Stimulated activated CD4-positive, alpha-beta T cell treated with anti-CD3 and anti-CD28 coated beads, Interleukin-4, amount 100 ng/mL, for 1 hour (primary cell): ENCODE results near the gene TNFRSF19.
"Not testable (repeated sequence)": the region's sequence is repeated elsewhere in the genome, so short reads cannot be mapped to it uniquely, and the experiment has no call there.

ENCODE experiments used
- DNase-seq: peaks from one replicate; pipeline ENCODE4 v3.0.0-alpha.2; 2020

TNFRSF19 gene, protein sequence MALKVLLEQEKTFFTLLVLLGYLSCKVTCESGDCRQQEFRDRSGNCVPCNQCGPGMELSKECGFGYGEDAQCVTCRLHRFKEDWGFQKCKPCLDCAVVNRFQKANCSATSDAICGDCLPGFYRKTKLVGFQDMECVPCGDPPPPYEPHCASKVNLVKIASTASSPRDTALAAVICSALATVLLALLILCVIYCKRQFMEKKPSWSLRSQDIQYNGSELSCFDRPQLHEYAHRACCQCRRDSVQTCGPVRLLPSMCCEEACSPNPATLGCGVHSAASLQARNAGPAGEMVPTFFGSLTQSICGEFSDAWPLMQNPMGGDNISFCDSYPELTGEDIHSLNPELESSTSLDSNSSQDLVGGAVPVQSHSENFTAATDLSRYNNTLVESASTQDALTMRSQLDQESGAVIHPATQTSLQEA

DNA sequence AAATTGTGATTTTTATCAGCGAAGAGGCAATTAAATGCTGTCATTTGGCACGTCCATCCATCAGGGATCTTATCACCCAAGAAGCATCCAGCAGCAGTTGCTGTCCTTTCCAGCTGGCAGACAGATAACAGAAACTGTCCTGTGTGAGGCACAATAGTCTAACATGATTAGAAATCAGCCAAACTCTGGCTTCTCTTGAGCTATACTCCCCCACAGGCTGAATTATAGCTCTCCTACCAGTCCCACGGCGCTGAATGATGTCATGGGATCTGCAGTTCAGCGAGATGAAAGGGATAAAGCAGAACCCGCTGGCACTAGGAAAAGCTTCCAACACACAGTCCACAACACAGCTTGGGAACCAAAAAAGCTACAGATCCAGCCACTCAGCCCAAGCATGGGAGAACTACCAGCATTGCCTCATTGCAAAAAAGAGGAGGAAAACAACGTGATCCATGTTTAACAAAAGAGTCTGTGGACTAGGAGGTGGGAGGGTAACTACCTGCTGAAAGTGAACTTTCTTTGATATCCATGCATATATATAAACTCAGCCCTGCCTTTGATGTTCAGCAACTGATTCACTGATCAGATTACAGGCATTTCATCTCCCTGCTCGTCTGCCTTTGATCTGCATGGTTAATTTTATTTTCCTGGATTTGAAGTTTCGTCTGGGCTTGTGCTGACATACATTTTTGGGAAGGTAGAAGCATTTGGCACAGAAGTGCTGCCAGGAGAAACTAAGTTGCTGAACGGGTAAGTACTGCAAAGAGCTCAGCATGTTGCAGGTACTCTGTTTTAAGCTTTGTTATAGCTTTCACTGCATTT, at the start of gene TNFRSF19:
TNFRSF19 (plus strand) TSS at position 314 of the 822 bp plus-strand sequence. CDS start 19,772 bp downstream, outside the sequence.
- DNase-seq: no peak

DNA sequence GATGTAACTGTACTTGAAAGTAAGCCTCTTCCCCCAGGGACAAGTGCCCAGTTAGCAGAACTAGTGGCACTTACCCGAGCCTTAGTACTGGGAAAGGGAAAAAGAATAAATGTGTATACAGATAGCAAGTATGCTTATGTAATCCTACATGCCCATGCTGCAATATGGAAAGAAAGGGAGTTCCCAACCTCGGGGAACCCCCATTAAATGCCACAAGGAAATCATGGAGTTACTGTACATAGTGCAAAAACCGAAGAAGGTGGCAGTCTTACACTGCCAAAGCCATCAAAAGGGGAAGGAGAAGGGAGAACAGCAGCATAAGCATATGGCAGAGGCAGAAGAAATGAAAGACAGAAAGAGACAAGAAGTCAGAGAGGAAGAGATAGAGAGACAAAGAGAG, 40.3 kb upstream of the TNFRSF19 start:
- not testable (repeated sequence) for DNase-seq

DNA sequence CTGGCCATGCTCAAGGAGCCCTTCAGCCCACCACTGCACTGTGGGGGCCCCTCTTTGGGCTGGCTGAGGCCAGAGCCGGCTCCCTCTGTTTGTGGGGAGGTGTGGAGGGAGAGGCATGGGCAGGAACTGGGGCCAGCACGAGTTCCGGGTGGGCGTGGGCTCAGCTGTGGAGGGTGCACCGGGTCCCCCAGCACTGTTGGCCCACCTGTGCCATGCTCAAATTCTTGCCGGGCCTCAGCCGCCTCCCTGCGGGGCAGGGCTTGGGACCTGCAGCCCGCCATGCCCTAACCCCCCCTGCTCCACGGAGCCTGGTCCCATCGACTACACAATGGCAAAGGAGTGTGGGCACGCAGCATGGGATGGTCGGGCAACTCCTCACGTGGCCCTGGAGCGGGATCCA, 38.8 kb upstream of the TNFRSF19 start:
- no peak for DNase-seq

DNA sequence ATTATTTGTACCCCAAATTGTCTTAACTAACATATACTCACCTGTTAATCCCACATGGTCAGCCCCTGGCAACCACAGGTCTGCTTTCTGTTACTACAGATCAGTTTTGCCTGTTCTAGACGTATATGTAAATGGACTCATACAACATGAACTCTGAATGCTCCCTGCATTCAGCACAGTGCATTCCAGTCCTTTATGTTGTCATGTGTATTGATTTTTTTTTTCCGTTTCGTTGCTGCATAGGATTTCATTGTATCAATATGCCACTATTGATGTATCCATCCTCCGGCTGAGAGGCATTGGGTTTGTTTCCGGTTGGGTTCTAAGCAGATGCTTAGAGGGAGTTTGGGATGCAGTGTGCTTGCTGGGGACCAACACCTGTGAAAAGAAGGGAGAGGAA, 36.1 kb upstream of the TNFRSF19 start:
- no peak for DNase-seq

DNA sequence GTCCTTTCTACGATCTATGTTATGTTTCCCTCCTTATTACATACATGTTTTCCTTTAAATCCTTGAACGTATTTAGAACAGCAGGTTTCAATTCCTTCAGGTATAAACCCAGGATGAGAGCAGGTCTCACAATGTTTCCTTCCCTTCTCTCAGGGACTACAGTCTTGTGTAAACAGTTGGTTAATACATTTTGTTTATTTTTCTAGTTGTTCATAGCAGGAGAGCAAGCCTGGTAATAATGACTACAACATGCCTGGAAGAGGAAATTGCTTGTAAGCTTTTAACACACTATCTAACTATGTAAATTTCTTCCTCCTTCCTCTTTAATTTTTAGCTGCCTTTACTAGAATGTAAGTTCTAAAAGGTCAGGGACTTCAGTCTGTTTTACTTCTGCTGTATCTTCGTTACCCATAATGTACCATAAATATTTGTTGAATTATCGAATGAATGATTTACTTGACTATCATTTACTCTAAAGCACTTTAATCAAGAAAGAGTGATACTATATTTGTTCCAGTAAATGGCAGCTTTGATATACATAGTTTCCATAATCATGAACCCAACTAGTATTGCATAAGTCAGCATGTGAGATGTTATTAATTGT, 28.9 kb upstream of the TNFRSF19 start:
- DNase-seq: no peak

DNA sequence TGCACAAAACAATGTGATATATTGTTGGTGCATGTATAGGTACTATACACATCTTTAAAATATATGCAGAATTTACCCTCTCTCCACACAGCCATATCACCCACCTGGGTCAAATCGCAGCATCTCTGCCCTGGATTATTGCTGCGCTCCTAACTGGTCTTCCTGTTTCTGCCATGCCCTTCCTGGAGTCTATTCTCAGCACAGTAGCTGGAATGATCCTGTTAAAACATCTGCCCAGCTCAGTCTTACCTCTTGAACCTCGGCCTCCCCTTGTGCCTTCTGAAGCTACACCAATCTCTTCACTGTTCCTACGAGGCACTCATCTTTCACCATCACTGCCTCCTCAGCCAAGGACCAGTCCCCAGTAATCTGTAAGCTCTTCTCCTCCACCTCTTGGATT, 25.5 kb upstream of the TNFRSF19 start:
- no peak for DNase-seq

DNA sequence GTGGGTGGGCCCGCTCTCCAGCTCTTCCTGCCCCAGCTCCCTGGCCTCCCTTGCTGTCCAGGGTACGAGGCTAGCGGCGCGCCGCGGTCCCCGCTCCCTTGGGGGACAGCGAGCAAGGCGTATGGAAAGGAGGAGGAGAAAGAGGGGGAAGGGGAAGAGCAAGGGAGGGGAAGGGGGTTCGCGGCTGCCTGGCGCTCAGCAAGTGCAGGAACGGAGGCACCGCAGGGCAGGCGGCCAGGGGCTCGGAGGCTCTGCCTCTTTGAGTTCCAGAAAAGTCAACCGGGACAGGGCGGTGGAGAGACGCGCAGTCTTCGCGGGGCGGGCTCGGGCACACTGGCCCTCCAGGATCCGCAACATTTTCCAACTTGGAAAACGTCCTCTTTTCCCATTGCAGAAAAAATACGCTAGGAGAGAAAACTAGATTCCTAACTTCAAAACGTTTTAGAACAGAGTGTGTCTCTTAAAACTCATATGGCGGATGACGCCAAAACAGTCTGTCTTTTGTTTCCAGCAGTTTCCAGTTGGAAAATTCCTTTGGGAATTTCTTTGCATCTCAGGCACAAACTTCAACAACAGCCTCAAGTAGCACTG, 23.1 kb upstream of the TNFRSF19 start:
- no peak for DNase-seq

DNA sequence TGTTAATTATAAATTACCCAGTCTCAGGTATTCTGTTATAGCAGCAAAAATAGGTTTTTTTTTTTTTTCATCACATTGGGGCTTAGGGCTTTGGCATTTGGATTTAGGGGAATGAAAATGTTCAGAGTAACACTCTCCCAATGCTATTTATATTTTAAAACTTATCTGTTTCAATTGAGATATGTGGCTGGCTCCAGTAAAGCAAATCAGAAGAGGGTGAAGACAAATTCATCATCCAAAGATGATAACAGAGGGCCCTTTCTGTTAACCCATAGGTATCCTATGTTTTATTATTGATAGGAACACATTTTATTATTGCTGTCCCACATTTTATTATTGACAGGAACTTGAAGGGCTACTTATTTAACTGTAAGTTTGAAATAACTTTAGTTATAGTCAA, 20.5 kb upstream of the TNFRSF19 start:
- no peak for DNase-seq

DNA sequence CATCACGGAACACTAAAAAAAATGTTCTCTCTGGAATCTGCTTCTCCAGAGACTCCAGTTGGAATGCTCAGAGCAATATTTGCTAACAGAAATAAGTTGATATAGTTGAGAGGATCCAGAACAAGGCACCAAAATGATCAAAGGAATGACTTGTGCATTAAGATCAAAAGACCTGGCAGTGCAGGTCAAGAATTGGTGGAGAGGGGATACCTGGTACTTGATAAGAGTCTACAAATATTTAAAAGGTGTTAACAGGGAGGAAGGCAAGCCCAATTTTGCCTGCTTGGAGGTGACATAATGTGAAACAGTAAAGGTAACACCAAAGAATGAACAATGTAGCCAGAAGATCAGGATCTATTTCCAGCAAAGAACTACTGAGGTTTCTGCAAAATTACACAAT, 20.0 kb upstream of the TNFRSF19 start:
- no peak for DNase-seq

DNA sequence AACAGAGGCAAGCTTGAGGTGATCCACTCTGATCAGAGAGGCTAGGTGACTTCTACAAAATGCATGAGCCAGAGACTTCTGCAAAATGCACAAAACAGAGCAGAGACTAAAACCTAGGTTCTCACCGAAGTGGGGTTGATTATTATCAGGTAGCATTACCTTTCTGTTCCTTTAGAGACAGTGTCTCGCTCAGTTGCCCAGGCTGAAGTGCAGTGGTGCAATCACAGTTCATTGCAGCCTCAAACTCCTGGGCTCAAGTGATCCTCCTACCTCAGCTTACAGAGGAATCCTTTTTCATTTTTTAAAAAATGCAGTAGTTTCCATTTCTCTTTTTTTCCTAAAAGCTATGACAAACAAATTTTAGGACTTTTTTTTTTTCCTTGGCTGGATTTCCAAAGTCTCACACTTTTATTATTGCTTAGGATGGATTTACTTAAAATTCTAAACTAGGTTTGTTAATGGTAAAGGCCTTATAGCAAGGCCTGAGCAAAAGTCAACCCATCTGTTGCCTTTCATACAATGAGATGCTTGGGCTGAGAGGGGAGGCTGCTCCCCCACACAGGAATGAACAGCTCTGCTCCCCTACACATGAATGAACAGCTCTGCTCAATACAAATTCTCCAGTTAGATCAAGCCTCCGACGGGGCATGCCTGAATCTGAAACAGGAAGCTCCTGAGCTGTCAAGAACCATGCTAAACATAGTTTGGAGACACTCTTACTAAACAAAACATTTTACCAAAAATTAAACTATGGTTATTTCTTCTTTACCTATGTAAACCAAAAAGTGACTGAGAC, 18.8 kb upstream of the TNFRSF19 start:
- no peak for DNase-seq

DNA sequence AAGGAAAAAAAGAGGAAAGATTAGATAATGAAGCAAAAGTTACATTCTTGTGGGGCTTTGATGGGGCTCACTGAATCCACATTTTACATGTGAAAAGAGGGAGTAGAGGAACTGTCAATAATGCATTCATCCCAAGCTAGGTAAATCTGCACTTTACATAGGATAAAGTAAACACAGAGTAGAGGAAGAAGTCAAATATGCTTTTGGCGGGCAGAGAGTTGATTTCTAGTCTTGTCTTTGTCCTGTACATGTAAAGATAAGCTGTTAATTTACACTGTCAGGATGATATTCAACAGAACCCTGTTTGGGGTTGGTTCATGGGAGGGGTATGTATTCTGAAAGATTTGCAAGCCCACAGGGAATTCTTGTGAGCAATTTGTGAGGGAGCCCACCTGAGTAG, 18.0 kb upstream of the TNFRSF19 start:
- DNase-seq: no peak

DNA sequence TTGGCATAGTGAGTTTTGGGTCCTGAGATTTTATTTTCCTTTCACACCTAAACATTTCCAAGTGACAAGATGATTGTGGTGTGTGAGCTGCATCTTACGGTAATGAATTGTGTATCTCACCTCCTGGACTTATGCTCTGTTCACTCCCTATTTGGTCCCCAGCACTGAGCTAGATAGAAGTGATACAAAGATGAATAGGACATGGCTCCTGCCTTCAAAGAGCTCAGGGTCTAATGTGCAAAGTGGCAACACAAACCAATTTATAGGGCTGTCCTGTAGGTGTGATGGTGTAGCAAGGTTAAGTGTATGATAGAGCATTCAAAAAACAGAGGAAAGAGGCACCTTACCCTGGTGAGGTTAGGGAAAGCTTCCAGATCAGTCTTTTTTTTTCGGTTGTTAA, 17.6 kb upstream of the TNFRSF19 start:
- DNase-seq: no peak

DNA sequence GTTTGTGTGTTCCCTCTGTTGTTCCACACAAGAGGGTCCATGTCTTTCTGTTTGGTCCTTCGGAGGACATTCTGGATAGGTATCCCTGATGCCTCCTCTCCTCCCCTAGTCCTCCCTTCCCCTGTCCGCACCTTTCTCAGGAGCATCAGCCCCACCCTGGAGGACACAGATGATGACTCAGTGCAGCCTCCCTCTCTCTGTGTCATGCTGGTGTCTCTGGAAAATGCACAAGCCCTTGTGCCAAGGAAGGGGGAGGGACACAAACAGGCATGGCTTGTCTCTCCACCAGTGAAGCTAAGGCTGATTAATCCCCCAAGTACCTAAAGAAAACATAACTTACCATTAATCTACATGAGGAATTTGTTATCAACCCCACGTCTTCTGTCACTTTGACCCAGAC, 16.2 kb upstream of the TNFRSF19 start:
- no peak for DNase-seq

DNA sequence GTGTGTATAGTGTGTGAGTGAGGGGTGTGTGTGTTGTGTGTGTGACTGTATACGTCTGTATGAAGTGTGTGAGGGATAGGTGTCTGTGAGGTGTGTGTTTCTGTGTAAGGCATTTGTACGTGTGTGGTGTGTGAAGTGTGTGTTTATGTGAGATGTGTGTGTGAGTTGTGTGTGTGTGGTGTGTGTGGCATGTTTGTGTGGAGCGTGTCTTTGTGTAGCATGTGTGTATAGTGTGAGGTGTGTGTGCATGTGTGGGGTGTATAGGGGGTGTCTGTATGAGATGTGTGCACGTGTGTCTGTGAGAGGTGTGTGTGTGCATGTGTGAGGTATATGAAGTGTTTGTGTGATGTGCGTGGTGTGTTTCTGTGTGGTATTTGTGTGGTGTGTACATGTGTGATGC, 13.2 kb upstream of the TNFRSF19 start:
- no peak for DNase-seq

DNA sequence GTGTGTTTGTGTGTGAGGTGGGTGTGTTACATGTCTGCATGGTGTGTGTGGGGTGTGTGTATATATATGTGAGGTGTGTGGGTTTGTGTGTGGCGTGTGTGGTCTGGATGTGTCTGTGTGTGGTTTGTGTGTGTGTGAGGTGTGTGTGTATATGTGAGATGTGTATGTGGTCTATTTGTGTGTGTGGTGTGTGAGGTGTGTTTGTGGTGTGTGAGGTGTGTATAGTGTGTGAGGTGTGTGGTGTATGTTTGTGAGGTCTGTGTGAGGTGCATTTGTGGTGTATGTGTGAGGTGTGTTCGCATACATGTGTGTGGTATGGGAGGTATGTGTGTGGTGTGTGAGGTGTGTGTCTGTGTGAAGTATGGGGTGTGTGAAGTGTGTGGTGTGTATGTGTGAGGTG, 12.5 kb upstream of the TNFRSF19 start:
- no peak for DNase-seq

DNA sequence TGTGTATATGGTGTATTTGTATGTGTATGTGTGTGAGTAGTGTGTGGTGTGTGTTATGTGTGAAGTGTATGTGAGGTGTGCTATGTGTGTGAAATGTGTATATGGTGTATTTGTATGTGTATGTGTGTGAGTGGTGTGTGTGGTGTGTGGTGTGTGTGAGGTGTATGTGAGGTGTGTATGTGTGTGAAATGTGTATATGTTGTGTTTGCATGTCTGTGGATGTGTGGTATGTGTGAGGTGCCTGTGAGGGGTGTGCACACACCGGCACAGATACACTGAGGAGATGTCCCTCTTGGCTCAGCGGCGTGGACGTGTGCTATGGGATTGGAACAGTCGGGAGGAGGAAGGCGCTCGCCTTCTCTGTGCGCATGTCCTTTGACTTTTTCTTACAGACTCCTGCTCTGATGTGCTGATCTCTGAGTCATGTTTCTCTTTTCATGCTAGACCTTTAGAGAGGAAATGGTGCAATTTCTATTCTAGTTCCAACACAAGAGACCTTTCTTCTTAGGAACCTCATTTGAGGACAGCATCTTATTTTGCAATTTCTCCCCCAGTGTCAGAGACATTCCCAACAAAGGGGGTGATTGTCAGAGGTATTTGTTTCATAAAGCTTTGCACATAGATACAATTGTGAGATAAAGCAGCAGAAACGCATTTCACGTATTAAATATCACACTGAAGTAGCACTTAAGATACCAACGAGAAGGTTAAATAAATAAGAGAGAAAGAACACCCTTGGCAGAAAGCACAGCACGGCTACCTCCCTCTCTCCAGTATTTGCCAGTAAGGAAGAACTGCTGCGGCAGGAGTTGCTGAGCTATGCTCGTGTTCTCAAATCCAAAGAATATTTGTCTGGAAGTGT, 11.3 kb upstream of the TNFRSF19 start:
- DNase-seq: no peak

DNA sequence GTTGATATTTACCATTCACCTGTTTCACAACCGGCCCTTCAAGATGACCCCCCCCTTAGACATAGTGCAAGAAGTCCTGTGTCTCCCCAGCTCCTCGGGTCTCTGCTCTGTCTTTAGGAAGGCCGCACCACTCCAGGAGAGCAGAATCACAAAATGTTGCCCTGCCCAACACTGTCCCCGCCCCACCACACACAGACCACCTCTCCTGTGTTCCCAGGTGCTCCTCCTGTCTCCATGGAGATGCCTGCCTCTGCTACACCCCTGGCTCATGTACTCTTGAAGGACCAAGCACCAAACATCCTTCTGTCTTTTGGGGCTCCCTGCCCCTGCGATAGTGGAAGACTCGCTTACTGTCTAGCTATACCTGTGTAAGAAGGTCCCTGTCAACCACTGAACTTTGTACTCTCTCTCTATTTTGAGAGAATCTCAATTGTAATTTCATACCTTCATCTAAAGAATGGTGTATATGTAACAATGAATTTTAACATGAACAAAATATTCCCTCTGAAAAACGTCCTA, 9.6 kb upstream of the TNFRSF19 start:
- no peak for DNase-seq

DNA sequence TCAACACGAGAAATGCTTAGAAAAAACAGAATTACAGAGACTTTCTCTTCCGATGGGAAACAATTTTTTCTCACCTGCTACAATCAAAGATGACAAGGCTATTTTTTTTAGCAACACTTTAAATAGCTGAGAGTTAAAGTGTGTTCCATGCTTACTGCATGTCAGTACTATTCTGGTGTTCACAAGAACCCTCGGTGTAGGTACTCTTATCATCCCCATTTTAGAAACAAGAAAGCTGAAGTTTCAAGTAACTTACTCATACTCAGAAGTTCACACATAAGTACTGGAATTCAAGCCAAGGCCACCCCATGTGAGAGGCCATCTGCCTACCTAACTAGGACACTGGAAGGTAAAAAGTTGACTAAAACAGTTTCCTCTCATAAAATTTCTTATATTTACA, 9.0 kb upstream of the TNFRSF19 start:
- no peak for DNase-seq

DNA sequence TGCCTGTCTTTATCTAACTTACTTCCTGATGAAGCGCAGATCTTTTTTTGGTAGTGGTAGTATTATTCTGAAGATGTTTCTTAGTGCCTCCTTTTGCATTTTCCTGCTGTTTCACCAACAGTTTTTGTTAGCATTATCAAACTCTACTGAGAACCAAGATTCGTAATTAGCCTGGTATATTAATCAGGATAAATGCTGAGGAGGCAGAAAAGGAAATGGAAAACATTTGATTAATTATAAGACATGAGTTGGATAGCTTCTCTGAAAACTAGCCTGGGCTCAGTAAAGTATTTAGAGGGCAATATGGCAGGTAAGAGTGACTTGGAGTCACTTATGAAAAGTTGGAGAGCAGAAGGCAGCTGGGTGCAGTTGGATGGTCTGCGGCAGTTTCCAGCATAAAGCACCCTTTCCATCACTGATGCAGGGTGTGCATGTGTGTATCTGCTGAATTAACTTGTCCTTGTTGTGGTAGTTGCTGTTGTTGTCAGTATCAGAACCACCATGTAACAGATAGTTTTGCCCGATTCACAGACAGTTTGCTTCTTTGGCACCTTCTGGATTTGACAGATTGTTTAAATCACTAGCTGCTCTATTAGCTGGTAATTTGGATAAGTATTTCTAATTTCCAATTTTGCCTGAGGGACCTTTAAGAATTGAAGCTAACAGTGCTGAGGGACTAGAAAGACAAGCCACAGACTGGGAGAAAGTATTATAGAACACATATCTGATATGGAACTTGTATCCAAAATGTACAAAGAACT, 6.9 kb upstream of the TNFRSF19 start:
- no peak for DNase-seq

DNA sequence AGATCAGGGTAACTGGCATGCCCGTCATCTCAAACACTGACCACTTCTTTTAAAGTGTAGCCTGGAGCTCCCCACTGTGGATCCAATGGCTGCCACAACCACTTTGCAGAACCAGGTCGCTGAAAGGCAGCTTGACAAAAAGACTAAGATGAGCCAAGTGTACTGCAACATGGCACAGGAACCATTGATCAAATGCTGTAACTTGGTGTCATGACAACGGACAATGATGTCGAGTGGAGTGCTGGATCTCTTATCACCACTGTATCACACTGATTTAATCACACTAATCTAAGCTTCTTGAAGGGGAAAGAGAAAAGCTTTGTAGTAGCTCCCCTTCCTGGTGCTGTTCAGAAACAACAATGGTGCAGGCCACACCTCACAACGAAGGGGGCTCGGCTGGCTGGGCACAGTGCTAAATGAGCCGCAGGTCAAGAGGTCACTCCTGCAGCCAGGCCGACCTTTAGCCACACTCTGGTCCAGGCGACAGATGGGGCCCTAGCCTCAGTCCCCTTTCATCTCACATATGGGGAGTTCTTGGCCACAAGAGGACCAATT, 2.2 kb upstream of the TNFRSF19 start:
- no peak for DNase-seq
